B cell (primary cell): ENCODE data around the gene KSR2. TPM values are rescaled to one million over a fixed set of nuclear protein-coding genes. Genes with fewer than 3 reads are reported as not detected.

Experiments used
- ATAC-seq: fragments of 200-7000 bp; cut with Tn5 transposase; one replicate; pipeline ENCODE4 v1.10.0; 2021; ENCODE audit warnings: low read depth, mild to moderate bottlenecking, moderate number of reproducible peaks, moderate library complexity
- CTCF ChIA-PET: fragments of 350-600 bp; sonication (Branson Sonifier 250); formaldehyde crosslinking; loops from one replicate; lab custom pipeline; 2021; ENCODE audit warnings: antibody characterized with exemption, inconsistent platforms; lab: Charles Lee
- POLR2A ChIA-PET: fragments of 350-600 bp; sonication (Branson Sonifier 250); formaldehyde crosslinking; loops from one replicate; lab custom pipeline; 2021; ENCODE audit warnings: antibody characterized with exemption; lab: Charles Lee
- DNase-seq: peaks from one replicate; pipeline ENCODE4 v3.0.0; 2013
- H2AFZ ChIP-seq: 2 replicates; pipeline ENCODE4 v1.6.1; 2012; ENCODE audit warnings: mild to moderate bottlenecking, low read depth, low read length; ENCODE audit not compliant: insufficient read depth, poor library complexity, severe bottlenecking
- H3K27ac ChIP-seq, 2 donors: 1 replicate in 1 of 2; 2 replicates in 1 of 2; pipeline ENCODE4 v1.5.1; 2012 to 2013; ENCODE audit warnings: low read length in 2 of 2, mild to moderate bottlenecking in 2 of 2, moderate library complexity in 1 of 2
- H3K27me3 ChIP-seq, 4 experiments: fragments of 200-600 bp in 1 of 4; sonication (generic) in 1 of 4; replicated peaks in 1 of 4; 1 replicate in 2 of 4; 2 replicates in 2 of 4; pipeline versions ENCODE4 v1.6.1 to v1.7.0; 2013 to 2016; ENCODE audit warnings: low read length in 3 of 4, mild to moderate bottlenecking in 2 of 4, mixed read lengths in 1 of 4, moderate library complexity in 1 of 4; ENCODE audit not compliant: insufficient read depth in 4 of 4, control insufficient read depth in 3 of 4; ENCODE audit errors: control extremely low read depth in 1 of 4
- H3K36me3 ChIP-seq, 2 experiments: replicated peaks in 1 of 2; 1 replicate in 1 of 2; 2 replicates in 1 of 2; pipeline versions ENCODE4 v1.6.1 to v1.7.1; 2013; ENCODE audit warnings: low read length in 1 of 2; ENCODE audit not compliant: insufficient read depth in 2 of 2, control insufficient read depth in 1 of 2; ENCODE audit errors: control extremely low read depth in 1 of 2, extremely low read depth in 1 of 2
- H3K4me1 ChIP-seq, 2 donors: fragments of 200-600 bp in 1 of 2; sonication (generic) in 1 of 2; 1 replicate in 1 of 2; 2 replicates in 1 of 2; pipeline versions ENCODE4 v1.5.1 to v1.6.1; 2013 to 2017; ENCODE audit warnings: low read length in 2 of 2; ENCODE audit not compliant: control insufficient read depth in 2 of 2, insufficient read depth in 2 of 2
- H3K4me2 ChIP-seq: replicated peaks from 2 replicates; pipeline ENCODE3; 2012; ENCODE audit warnings: mild to moderate bottlenecking, low read depth, low read length; ENCODE audit not compliant: poor library complexity, severe bottlenecking
- H3K4me3 ChIP-seq, 5 experiments: fragments of 200-600 bp in 1 of 5; sonication (generic) in 1 of 5; 1 replicate in 3 of 5; 2 replicates in 2 of 5; pipeline versions ENCODE4 v1.5.1 to v1.7.0; 2011 to 2016; ENCODE audit warnings: low read length in 4 of 5, mild to moderate bottlenecking in 4 of 5, low read depth in 2 of 5, control low read depth in 1 of 5, moderate library complexity in 1 of 5; ENCODE audit not compliant: insufficient read depth in 1 of 5; ENCODE audit errors: control extremely low read depth in 1 of 5, extremely low read depth in 1 of 5
- H3K79me2 ChIP-seq: fragments of 200-600 bp; sonication (generic); one replicate; pipeline ENCODE4 v1.6.0; 2016; ENCODE audit warnings: low read length; ENCODE audit not compliant: control insufficient read depth, insufficient read depth
- H3K9ac ChIP-seq: fragments of 200-600 bp; sonication (generic); 2 replicates; pipeline ENCODE4 v1.6.1; 2017; ENCODE audit warnings: mild to moderate bottlenecking, low read length, moderate library complexity
- H3K9me3 ChIP-seq, 3 donors: one replicate each; pipeline versions ENCODE4 v1.6.1 to v1.7.1; 2013; ENCODE audit warnings: low read length in 2 of 3; ENCODE audit not compliant: control insufficient read depth in 2 of 3, insufficient read depth in 1 of 3; ENCODE audit errors: control extremely low read depth in 1 of 3
- H4K20me1 ChIP-seq: 2 replicates; pipeline ENCODE4 v1.6.0; 2012; ENCODE audit warnings: mild to moderate bottlenecking, low read length; ENCODE audit not compliant: insufficient read depth, control insufficient read depth, poor library complexity, severe bottlenecking
- H3K27ac Mint-ChIP-seq: one replicate; pipeline ENCODE4 v1.8.0; 2021; ENCODE audit warnings: mixed read lengths
- H3K27me3 Mint-ChIP-seq: one replicate; pipeline ENCODE4 v1.8.0; 2021; ENCODE audit warnings: mixed read lengths
- H3K4me1 Mint-ChIP-seq: one replicate; pipeline ENCODE4 v1.8.0; 2021; ENCODE audit warnings: mixed read lengths
- H3K4me3 Mint-ChIP-seq: one replicate; pipeline ENCODE4 v1.8.0; 2021; ENCODE audit warnings: mixed read lengths
- H3K9me3 Mint-ChIP-seq: one replicate; pipeline ENCODE4 v1.8.0; 2022; ENCODE audit warnings: mixed read lengths; ENCODE audit not compliant: insufficient read depth
- EZH2 ChIP-seq: IDR thresholded peaks from 2 replicates; pipeline ENCODE4 v1.6.1; 2012; ENCODE audit warnings: borderline replicate concordance, low read depth, mild to moderate bottlenecking, moderate library complexity, low read length; ENCODE audit not compliant: insufficient read depth, poor library complexity, severe bottlenecking
- WGBS: methylation state at CpG from one replicate; pipeline ENCODE4 v1.1.5; 2013; ENCODE audit warnings: missing lambda C conversion rate; ENCODE audit not compliant: insufficient coverage; 5-methylcytosine and 5-hydroxymethylcytosine counted together
- intact Hi-C: fragments of 100-400 bp; cut with micrococcal nuclease; formaldehyde crosslinking; loops from one replicate; pipeline ENCODE4 v1.10.0; 2022
- polyA plus RNA-seq: library from polyadenylated mRNA; depleted of rRNA; stranded (reverse); fragments of >200 nt; gene quantifications from 2 replicates; pipeline ENCODE4 v1.2.3, GENCODE V29; 2012
- total RNA-seq, 2 donors: library from RNA; stranded (reverse); fragments of 120-200 nt in 1 of 2; gene quantifications; 1 replicate in 1 of 2; 2 replicates in 1 of 2; pipeline versions ENCODE4 v1.2.3 to v1.2.4, GENCODE V29; 2013 to 2022
- TF ChIP-seq, protein P1 (sequence below): fragments of 200-600 bp; IDR thresholded peaks from one replicate; pipeline ENCODE4 v1.8.0; 2022; ENCODE audit warnings: antibody characterized with exemption, mild to moderate bottlenecking

KSR2 gene
- total and polyA plus RNA-seq, 2 donors (not counting 1 experiment from before 2014, with no cell fraction given), result not detected

DNA sequence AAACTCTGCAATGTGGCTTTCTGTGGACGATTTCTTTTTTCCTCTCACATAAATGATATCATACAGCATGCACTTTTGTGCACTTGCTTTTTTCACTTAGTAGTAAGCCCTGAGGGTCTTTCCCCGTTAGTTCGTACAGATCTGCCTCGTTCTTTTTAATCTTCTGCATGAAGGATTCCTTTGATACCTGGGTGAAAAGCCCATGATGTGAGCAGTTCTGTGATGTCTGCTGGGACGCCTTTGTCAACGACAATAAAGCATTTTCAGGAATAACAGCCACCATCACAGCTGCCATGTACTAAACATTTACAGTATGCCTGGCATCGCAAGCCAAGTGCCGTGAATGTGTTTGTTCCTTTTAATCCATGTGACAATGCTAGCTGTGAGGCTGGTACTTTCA lies 99.2 kb downstream of the KSR2 start:
- ChIA-PET POLR2A (no interaction called here), CTCF (interaction anchor here (1.4 kb wide), 1 partner anchor 12 kb away, joined by 4 read pairs; no protein-coding TSS in a partner anchor)
- H3K9ac ChIP-seq, result no peak overlapping the region
- no peaks in the 10 kb centered on the region for H3K79me2 ChIP-seq
- no peak overlapping the region for H3K27ac ChIP-seq
- intact Hi-C loops, result no loop called here
- Mint-ChIP-seq H3K9me3 (no peaks in the 10 kb centered on the region), H3K27ac (no peak overlapping the region), H3K4me1 (no peaks in the 10 kb centered on the region), H3K4me3 (no peak overlapping the region), H3K27me3 (peaks cover 6% of the 10 kb centered on the region)
- 60% methylated on average over 1 of the region's 8 CpGs for WGBS
- no peak overlapping the region for H3K4me3 ChIP-seq
- DNase-seq, result no peak
- H2AFZ ChIP-seq, result no peak overlapping the region
- H3K36me3 ChIP-seq, result no peaks in the 10 kb centered on the region
- no peak for ATAC-seq
- no peaks in the 10 kb centered on the region for H3K27me3 ChIP-seq
- TF ChIP-seq, protein P1, sequence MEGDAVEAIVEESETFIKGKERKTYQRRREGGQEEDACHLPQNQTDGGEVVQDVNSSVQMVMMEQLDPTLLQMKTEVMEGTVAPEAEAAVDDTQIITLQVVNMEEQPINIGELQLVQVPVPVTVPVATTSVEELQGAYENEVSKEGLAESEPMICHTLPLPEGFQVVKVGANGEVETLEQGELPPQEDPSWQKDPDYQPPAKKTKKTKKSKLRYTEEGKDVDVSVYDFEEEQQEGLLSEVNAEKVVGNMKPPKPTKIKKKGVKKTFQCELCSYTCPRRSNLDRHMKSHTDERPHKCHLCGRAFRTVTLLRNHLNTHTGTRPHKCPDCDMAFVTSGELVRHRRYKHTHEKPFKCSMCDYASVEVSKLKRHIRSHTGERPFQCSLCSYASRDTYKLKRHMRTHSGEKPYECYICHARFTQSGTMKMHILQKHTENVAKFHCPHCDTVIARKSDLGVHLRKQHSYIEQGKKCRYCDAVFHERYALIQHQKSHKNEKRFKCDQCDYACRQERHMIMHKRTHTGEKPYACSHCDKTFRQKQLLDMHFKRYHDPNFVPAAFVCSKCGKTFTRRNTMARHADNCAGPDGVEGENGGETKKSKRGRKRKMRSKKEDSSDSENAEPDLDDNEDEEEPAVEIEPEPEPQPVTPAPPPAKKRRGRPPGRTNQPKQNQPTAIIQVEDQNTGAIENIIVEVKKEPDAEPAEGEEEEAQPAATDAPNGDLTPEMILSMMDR, result no peak
- no peak for TF ChIP-seq EZH2
- no peaks in the 10 kb centered on the region for H3K4me1 ChIP-seq
- no peak overlapping the region for H3K4me2 ChIP-seq
- H4K20me1 ChIP-seq, result no peaks in the 10 kb centered on the region
- H3K9me3 ChIP-seq, result peaks cover 0 to 4% (median 0%) of the 10 kb centered on the region in 3 donors

DNA sequence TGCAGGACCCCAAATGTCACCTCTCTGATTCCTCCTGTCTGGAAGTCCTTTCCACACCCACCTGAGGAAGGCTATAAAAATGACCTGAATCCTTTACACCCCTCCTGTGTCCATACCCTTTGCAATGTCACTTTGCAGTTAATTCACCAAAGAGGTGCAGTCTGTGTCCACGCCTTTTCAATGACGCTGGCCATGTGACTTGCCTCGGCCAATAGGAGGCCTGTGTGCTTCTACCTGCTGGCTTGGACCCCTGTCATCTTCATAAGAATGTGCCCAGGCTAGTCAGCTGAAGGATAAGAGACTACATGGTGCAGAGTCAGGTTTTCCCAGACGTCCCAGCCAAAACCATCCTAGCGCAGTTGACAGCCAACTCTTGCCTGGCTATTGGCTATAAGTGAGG lies 101.4 kb downstream of the KSR2 start:
- peaks cover 0 to 15% (median 0%) of the 10 kb centered on the region in 3 donors for H3K9me3 ChIP-seq
- H3K4me1 ChIP-seq, result no peaks in the 10 kb centered on the region
- ATAC-seq (no peak), DNase-seq (no peak)
- no peaks in the 10 kb centered on the region for H3K79me2 ChIP-seq
- peaks cover 0 to 5% (median 0%) of the 10 kb centered on the region in 4 experiments for H3K27me3 ChIP-seq
- Mint-ChIP-seq H3K27ac (no peak overlapping the region), H3K27me3 (peaks cover 20% of the 10 kb centered on the region), H3K9me3 (no peaks in the 10 kb centered on the region), H3K4me1 (no peaks in the 10 kb centered on the region), H3K4me3 (no peak overlapping the region)
- no peak overlapping the region for H3K4me3 ChIP-seq
- POLR2A ChIA-PET, result no interaction called here
- no peaks in the 10 kb centered on the region for H3K36me3 ChIP-seq
- WGBS, result 90% methylated on average over 3 of the region's 5 CpGs
- no peak overlapping the region for H3K4me2 ChIP-seq
- no peak for TF ChIP-seq EZH2
- TF ChIP-seq, protein P1, result no peak
- CTCF ChIA-PET, result no interaction called here
- H3K27ac ChIP-seq, result no peak overlapping the region
- no peaks in the 10 kb centered on the region for H4K20me1 ChIP-seq
- no peak overlapping the region for H3K9ac ChIP-seq
- no peak overlapping the region for H2AFZ ChIP-seq
- intact Hi-C loops, result no loop called here
